Measurements from ENCODE around the gene UGT1A3. TPM values are rescaled to one million over a fixed set of nuclear protein-coding genes. Genes with fewer than 3 reads are reported as not detected.

Gene UGT1A3
- total RNA-seq, 6 experiments from 2014 or later: not detected

GRCh38 chr2:233764761-233765160, 35.9 kb downstream of the UGT1A3 start:
- peaks cover 14% of the 10 kb centered on the region for H3K9me3 Mint-ChIP-seq
- no peak for TF ChIP-seq CTCF (IDR thresholded peaks at IDR 0.05)
- peaks cover 4% of the 10 kb centered on the region; the same call in 1 of the 2 replicates for H3K27me3 Mint-ChIP-seq (ENCODE audit: insufficient read depth)
- no peaks in the 10 kb centered on the region for H3K36me3 Mint-ChIP-seq (ENCODE audit: low read depth)
- H3K4me3 Mint-ChIP-seq: no peak overlapping the region
- H3K4me1 Mint-ChIP-seq (ENCODE audit: low read depth): peaks cover 12% of the 10 kb centered on the region
- no peak for DNase-seq
- no peak overlapping the region for H3K27ac Mint-ChIP-seq

- no peak for TF ChIP-seq CTCF (IDR thresholded peaks at IDR 0.05)
- Mint-ChIP-seq H3K4me3 (no peak overlapping the region), H3K27me3 (ENCODE audit: insufficient read depth) (peaks cover 8% of the 10 kb centered on the region), H3K36me3 (ENCODE audit: low read depth) (no peaks in the 10 kb centered on the region), H3K9me3 (peaks cover 4% of the 10 kb centered on the region), H3K4me1 (ENCODE audit: low read depth) (peaks cover 12% of the 10 kb centered on the region), H3K27ac (no peak overlapping the region)
- no peak for DNase-seq
Measured at GRCh38 chr2:233766416-233766815, 37.6 kb downstream of the UGT1A3 start.

DNA sequence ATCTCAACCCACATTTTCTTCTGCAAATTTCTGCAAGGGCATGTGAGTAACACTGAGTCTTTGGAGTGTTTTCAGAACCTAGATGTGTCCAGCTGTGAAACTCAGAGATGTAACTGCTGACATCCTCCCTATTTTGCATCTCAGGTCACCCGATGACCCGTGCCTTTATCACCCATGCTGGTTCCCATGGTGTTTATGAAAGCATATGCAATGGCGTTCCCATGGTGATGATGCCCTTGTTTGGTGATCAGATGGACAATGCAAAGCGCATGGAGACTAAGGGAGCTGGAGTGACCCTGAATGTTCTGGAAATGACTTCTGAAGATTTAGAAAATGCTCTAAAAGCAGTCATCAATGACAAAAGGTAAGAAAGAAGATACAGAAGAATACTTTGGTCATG, 39.2 kb downstream of the UGT1A3 start:
- Mint-ChIP-seq H3K36me3 (ENCODE audit: low read depth) (no peaks in the 10 kb centered on the region), H3K9me3 (peaks cover 4% of the 10 kb centered on the region), H3K4me3 (no peak overlapping the region), H3K4me1 (ENCODE audit: low read depth) (peaks cover 12% of the 10 kb centered on the region), H3K27ac (no peak overlapping the region), H3K27me3 (ENCODE audit: insufficient read depth) (peaks cover 8% of the 10 kb centered on the region)
- no peak for DNase-seq
- TF ChIP-seq CTCF (IDR thresholded peaks at IDR 0.05): no peak

- peaks cover 8% of the 10 kb centered on the region for H3K27me3 Mint-ChIP-seq (ENCODE audit: insufficient read depth)
- H3K4me3 Mint-ChIP-seq: no peak overlapping the region
- H3K9me3 Mint-ChIP-seq: peaks cover 4% of the 10 kb centered on the region
- peaks cover 5% of the 10 kb centered on the region for H3K4me1 Mint-ChIP-seq (ENCODE audit: low read depth)
- no peaks in the 10 kb centered on the region for H3K36me3 Mint-ChIP-seq (ENCODE audit: low read depth)
- no peak for DNase-seq
- H3K27ac Mint-ChIP-seq: no peak overlapping the region
- TF ChIP-seq CTCF (IDR thresholded peaks at IDR 0.05): no peak
Measured at GRCh38 chr2:233769260-233769659, 40.4 kb downstream of the UGT1A3 start.

GRCh38 chr2:233772153-233772552, 43.3 kb downstream of the UGT1A3 start:
- no peak overlapping the region for H3K4me3 Mint-ChIP-seq
- H3K36me3 Mint-ChIP-seq (ENCODE audit: low read depth): no peaks in the 10 kb centered on the region
- H3K27me3 Mint-ChIP-seq (ENCODE audit: insufficient read depth): peaks cover 9% of the 10 kb centered on the region

More at GRCh38 chr2:233772153-233772552, 43.3 kb downstream of the UGT1A3 start:
- peaks cover 17% of the 10 kb centered on the region for H3K9me3 Mint-ChIP-seq
- no peak for DNase-seq
- no peak overlapping the region for H3K27ac Mint-ChIP-seq
- no peaks in the 10 kb centered on the region for H3K4me1 Mint-ChIP-seq (ENCODE audit: low read depth)
- TF ChIP-seq CTCF (IDR thresholded peaks at IDR 0.05): no peak

All from HFFc6 (cell line).